Measurements from ENCODE around the gene SNUPN.

DNA sequence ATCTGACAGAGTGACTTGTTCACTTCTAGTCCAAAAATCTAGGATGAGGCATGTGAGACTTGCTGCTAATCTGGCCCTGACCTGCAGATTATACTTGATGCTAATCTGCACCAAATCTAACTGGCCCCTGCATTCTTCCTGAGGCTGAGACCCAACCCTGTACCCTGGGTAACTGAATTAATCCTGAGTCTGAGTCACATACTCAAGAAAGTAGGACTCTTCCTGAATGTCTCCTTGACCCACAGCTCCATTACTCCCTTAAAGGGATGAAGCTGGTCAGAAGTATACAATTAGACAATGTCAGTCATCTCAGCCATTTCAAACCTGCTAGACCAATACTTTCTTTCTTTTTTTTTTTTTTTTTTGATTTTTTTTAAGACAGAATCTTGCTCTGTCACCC, 71.9 kb downstream of the SNUPN start:
- no peak for TF ChIP-seq POLR2AphosphoS5 (IDR thresholded peaks at IDR 0.05; ENCODE audit: borderline replicate concordance, low read depth, low read length)
- no peak for TF ChIP-seq EZH2 (IDR thresholded peaks at IDR 0.05)
